C4-2B (cell line): ENCODE results near the gene UBR1.
A peak's percentile ranks its signal among the peaks of the same experiment; 100 is the strongest.
"Not testable (repeated sequence)": the region's sequence is repeated elsewhere in the genome, so short reads cannot be mapped to it uniquely, and the experiment has no call there.

Experiments used
- H3K27ac ChIP-seq: fragments of 450-650 bp; 2 replicates; pipeline ENCODE4 v1.5.1; 2017
- ZFX ChIP-seq: fragments of 450-650 bp; IDR thresholded peaks from 2 replicates; pipeline ENCODE4 v1.6.1; 2017
- TF ChIP-seq, protein P1 (sequence below): fragments of 450-650 bp; conservative IDR thresholded peaks from 2 replicates; pipeline ENCODE4 v1.5.1; 2017; ENCODE audit warnings: mild to moderate bottlenecking

UBR1 gene

DNA sequence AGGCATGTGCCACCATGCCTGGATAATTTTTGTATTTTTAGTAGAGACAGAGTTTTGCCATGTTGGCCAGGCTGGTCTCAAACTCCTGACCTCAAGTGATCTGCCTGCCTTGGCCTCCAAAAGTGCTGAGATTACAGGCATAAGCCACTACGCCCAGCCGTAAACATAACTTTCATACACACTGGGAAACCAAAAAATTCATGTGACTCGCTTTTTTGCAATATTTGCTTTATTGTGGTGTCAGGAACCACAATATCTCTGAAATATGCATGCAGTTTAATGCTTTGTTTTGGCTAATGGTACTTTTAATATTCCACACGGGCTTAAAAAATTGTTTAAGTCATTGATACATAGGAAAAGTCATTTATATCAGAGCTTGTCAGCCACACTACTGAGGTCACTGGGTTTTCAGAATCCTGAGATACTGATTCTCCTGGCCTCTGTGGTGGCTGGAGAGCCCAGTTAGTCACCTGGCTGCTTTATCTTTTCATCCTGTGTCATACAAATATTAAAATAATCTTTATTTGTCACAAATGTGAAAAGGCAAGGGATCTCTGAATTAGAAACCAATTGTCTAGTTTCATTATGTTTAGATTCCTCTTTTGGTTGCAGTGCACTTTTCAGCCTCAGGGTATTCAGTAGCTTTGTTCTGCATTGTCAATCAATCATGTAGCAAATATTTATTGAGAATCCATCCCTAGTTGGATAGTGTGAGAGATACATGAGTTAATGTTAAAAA is 37.5 kb upstream of the UBR1 start:
- no peak overlapping the region for H3K27ac ChIP-seq
- TF ChIP-seq, protein P1, sequence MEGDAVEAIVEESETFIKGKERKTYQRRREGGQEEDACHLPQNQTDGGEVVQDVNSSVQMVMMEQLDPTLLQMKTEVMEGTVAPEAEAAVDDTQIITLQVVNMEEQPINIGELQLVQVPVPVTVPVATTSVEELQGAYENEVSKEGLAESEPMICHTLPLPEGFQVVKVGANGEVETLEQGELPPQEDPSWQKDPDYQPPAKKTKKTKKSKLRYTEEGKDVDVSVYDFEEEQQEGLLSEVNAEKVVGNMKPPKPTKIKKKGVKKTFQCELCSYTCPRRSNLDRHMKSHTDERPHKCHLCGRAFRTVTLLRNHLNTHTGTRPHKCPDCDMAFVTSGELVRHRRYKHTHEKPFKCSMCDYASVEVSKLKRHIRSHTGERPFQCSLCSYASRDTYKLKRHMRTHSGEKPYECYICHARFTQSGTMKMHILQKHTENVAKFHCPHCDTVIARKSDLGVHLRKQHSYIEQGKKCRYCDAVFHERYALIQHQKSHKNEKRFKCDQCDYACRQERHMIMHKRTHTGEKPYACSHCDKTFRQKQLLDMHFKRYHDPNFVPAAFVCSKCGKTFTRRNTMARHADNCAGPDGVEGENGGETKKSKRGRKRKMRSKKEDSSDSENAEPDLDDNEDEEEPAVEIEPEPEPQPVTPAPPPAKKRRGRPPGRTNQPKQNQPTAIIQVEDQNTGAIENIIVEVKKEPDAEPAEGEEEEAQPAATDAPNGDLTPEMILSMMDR = no peak
- no peak for TF ChIP-seq ZFX

DNA sequence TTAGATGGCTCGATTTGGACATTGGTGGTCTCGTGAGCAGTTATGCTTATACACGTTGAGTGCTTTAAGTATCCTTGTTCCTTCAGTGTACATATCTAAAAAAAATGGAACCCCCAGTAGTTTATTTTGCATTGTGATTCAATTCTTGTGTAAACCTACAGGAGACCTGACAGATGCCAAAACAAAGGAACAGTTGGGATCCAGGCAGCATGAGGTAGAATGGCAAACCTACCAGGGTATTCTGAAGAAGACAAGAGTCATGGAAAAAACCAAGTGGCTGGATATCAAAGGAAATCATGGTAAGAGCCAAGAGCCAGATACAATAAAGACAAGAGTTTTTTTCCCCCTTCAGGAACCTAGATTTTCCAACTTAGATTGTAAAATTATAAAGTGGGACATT is 29.5 kb upstream of the UBR1 start:
- no peak overlapping the region for H3K27ac ChIP-seq
- TF ChIP-seq, protein P1 = no peak
- TF ChIP-seq ZFX = no peak

DNA sequence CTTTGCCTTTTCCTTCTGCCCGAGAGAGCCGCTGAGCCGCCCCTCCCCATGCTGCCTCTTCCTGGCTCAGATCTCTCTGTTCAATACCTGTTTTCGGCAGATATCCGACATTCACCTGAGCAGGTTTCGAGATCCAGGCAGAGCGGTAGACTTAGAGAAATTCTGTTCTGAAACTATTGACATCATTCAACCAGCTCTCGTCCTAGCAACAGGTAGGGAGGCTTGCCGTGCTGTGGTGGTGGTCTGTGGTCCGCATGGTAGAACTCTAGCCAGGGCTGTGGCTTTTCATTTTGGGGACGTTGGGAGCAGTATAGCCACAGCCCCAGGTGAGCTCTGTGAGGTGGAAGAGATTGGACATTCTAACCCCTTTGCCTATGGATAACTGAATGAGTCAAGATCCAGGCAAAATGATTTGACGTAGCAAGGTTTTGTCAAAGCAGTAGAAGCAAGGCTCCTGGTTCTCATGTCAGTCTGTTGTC is 28.4 kb upstream of the UBR1 start:
- H3K27ac ChIP-seq = peak overlapping the region; percentile 69
- TF ChIP-seq, protein P1 = no peak
- no peak for TF ChIP-seq ZFX

DNA sequence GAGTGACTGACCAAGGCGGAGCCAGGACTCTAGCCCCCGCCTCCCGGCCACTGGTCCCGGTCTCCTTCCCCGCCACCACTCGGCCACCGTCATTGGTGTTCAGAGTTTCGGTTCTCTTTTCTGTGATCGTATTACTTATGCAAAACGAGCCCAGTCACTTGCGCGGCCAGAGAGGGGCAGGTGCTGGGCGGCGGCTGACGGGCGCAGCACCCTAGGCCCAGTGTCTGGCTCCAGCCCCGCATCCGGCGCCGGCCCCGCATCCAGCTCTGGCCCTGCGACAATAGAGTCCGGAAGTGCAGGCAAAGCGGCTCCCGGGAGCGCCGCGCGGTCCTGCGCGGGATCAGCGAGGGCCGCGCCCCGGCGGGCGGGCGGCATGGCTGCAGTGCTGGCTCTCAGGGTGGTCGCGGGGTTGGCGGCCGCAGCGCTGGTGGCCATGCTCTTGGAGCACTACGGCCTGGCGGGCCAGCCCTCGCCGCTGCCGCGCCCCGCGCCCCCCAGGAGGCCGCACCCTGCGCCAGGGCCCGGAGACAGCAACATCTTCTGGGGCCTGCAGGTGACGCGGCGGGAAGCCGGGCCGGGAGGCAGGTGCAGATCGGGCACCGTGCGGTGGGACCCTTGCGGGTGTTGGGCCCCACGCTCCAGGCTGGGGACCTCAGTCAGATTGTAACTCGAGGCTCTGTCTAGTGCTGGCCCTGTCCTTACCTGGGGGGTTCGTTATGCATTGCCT is 27.8 kb upstream of the UBR1 start, which contains the start of gene TMEM62:
Gene TMEM62 (plus strand): TSS at position 157 of the 727 bp plus-strand sequence. CDS start 217 bp downstream, at position 374.
- TF ChIP-seq, protein P1 = peak; percentile 11; the same call in 1 of the 2 replicates
- peak; percentile 97 for TF ChIP-seq ZFX
- peak within 1 kb of the TSS; percentile 69 for H3K27ac ChIP-seq

DNA sequence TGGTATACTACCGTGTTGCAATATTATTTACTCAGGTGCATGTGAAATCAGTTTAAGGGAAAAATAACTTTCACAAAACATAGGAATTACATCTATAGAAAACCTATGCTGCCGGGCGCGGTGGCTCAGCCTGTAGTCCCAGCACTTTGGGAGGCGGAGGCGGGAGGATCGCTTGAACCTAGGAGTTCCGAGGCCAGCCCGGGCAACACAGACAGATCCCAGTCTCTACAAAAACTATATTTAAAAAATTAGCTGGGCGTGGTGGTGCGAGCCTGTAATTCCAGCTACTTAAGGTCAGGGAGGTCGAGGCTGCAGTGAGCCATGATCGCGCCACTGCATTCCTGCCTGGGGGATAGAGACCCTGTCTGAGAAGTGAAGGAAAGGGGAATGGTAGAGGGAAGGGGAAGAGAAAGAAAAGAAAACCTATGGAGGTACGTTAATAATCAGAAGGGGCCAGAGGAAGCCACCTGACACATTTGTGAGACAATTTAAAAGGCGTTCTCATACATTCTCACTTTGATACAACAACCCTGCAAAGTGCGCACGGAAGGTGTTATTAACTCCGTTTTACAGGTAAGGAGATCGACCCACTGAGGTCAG is 27.1 kb upstream of the UBR1 start:
- H3K27ac ChIP-seq = peak overlapping the region; percentile 69
- TF ChIP-seq ZFX = no peak
- TF ChIP-seq, protein P1 = no peak

DNA sequence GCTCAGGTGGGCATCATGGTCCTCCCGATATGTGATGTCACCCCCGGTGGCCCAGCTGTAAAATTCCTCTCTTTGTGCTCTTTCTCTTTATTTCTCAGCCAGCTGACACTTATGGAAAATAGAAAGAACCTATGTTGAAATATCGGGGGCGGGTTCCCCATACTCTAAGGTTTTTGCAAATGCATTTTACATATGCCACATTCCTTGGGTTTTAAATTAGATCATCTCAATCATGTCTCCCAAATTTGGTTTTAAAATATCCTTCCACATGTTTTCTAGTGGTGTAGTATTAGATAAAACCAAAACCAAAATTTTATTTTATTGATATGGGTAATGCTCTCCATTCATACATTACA is 23.1 kb upstream of the UBR1 start:
- TF ChIP-seq, protein P1 = no peak
- TF ChIP-seq ZFX = no peak
- H3K27ac ChIP-seq = no peak overlapping the region

DNA sequence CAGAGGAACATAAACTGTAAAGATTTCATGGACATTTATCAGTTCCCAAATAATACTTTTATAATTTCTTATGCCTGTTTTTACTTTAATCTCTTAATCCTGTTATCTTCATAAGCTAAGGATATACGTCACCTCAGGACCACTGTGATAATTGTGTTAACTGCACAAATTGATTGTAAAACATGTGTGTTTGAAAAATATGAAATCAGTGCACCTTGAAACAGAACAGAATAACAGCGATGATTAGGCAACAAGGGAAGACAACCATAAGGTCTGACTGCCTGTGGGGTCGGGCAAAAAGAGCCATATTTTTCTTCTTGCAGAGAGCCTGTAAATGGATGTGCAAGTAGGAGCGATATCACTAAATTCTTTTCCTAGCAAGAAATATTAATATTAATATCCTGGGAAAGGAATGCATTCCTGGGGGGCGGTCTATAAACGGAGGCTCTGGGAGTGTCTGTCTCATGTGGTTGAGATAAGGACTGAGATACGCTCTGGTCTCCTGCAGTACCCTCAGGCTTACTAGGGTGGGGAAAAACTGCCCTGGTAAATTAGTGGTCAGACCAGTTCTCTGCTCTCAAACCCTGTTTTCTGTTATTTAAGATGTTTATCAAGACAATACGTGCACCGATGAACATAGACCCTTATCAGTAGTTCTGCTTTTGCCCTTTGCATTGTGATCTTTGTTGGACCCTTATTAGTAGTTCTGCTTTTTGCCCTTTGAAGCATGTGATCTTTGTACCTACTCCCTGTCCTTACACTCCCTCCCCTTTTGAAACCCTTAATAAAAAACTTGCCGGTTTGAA is 22.5 kb upstream of the UBR1 start:
- H3K27ac ChIP-seq = not testable (repeated sequence)
